OCI-LY7 (cell line): Measurements from ENCODE around the gene NAGS. TPM values are rescaled to one million over a fixed set of nuclear protein-coding genes. Genes with fewer than 3 reads are reported as not detected.

Source experiments
- BruUV-seq: library from RNA; stranded (reverse); fragments of 400-500 nt; replicated peaks from 2 replicates; lab custom pipeline; 2021; lab: Mats Ljungman, UMichigan
- CTCF ChIA-PET: fragments of 300-600 bp; sonication (Branson Sonifier 250); formaldehyde crosslinking; loops from one replicate; lab custom pipeline; 2022; ENCODE audit warnings: antibody characterized with exemption; ENCODE audit not compliant: unreplicated experiment; lab: Charles Lee
- POLR2A ChIA-PET: fragments of 300-600 bp; sonication (Branson Sonifier 250); formaldehyde crosslinking; loops from one replicate; lab custom pipeline; 2022; ENCODE audit warnings: antibody characterized with exemption; lab: Charles Lee
- DNase-seq: peaks from one replicate; pipeline ENCODE4 v3.0.0-alpha.2; 2015; ENCODE audit warnings: low spot score
- H2AFZ ChIP-seq: fragments of 200-600 bp; sonication (generic), shearing (Covaris generic); 2 replicates; pipeline ENCODE4 v1.6.1; 2014; ENCODE audit warnings: mild to moderate bottlenecking, antibody characterized with exemption, low read length, moderate library complexity
- H3K27ac ChIP-seq: fragments of 200-600 bp; sonication (generic); 2 replicates; pipeline ENCODE4 v1.5.1; 2014; ENCODE audit warnings: mixed run types, low read depth, mild to moderate bottlenecking, moderate library complexity, low read length, inconsistent platforms; ENCODE audit not compliant: poor library complexity, severe bottlenecking
- H3K36me3 ChIP-seq: fragments of 200-600 bp; sonication (generic); 2 replicates; pipeline ENCODE4 v1.6.1; 2014; ENCODE audit warnings: mild to moderate bottlenecking, antibody characterized with exemption, low read length, moderate library complexity, mixed read lengths; ENCODE audit not compliant: insufficient read depth
- H3K4me1 ChIP-seq: fragments of 200-600 bp; sonication (generic); 2 replicates; pipeline ENCODE4 v1.5.1; 2014; ENCODE audit warnings: mild to moderate bottlenecking, low read length; ENCODE audit not compliant: insufficient read depth, poor library complexity, severe bottlenecking
- H3K4me2 ChIP-seq: fragments of 200-600 bp; sonication (generic); 2 replicates; pipeline ENCODE4 v1.6.1; 2014; ENCODE audit warnings: mild to moderate bottlenecking, low read length
- H3K4me3 ChIP-seq: fragments of 200-600 bp; sonication (generic); 2 replicates; pipeline ENCODE4 v1.5.1; 2014; ENCODE audit warnings: mild to moderate bottlenecking, low read depth, low read length; ENCODE audit not compliant: poor library complexity, severe bottlenecking
- H3K79me2 ChIP-seq: fragments of 200-600 bp; sonication (generic); 2 replicates; pipeline ENCODE4 v1.6.1; 2016; ENCODE audit warnings: low read depth, mild to moderate bottlenecking, low read length, moderate library complexity, mixed read lengths; ENCODE audit not compliant: insufficient read depth
- H3K9me2 ChIP-seq: fragments of 200-600 bp; sonication (generic); 2 replicates; pipeline ENCODE4 v1.6.1; 2016; ENCODE audit warnings: mild to moderate bottlenecking, low read length, mixed read lengths; ENCODE audit not compliant: insufficient read depth
- H3K9me3 ChIP-seq: fragments of 200-600 bp; sonication (generic); 2 replicates; pipeline ENCODE4 v1.6.1; 2014; ENCODE audit warnings: mild to moderate bottlenecking, mixed run types, low read length, mixed read lengths
- H4K20me1 ChIP-seq: fragments of 200-600 bp; sonication (generic); 2 replicates; pipeline ENCODE4 v1.6.1; 2014; ENCODE audit warnings: mild to moderate bottlenecking, antibody characterized with exemption, low read length, moderate library complexity, mixed read lengths; ENCODE audit not compliant: insufficient read depth
- CTCF ChIP-seq: fragments of 200-600 bp; sonication (generic); conservative IDR thresholded peaks from 2 replicates; pipeline ENCODE4 v1.5.1; 2014; ENCODE audit warnings: mild to moderate bottlenecking, antibody characterized with exemption, low read length, moderate library complexity, mixed read lengths
- EZH2phosphoT487 ChIP-seq: fragments of 200-600 bp; sonication (generic); IDR thresholded peaks from 2 replicates; pipeline ENCODE4 v1.6.1; 2018; ENCODE audit warnings: low read depth, borderline replicate concordance, mild to moderate bottlenecking, mixed run types, antibody characterized with exemption, low read length, moderate library complexity, mixed read lengths
- intact Hi-C: fragments of 100-400 bp; cut with micrococcal nuclease; formaldehyde crosslinking; loops from one replicate; pipeline ENCODE4 v1.10.0; 2022; ENCODE audit not compliant: unreplicated experiment
- total RNA-seq, 2 experiments: library from RNA; depleted of rRNA in 1 of 2; stranded (reverse); fragments of >200 nt in 1 of 2; shearing (Covaris generic) in 1 of 2; gene quantifications; 2 replicates each; pipeline ENCODE4 v1.2.3, GENCODE V29; 2014 to 2022

Gene NAGS
- total RNA-seq, 2 experiments from 2014 or later = 0.32 to 1.5 TPM

GRCh38 chr17:44022246-44022645, 17.8 kb downstream of the NAGS start:
- no peaks in the 10 kb centered on the region for H3K9me2 ChIP-seq
- H3K9me3 ChIP-seq = no peaks in the 10 kb centered on the region
- DNase-seq = no peak
- POLR2A ChIA-PET = no interaction called here
- CTCF ChIA-PET = no interaction called here
- TF ChIP-seq EZH2phosphoT487 (no peak), CTCF (no peak)
- no peak overlapping the region for H3K4me3 ChIP-seq
- H3K4me2 ChIP-seq = no peak overlapping the region
- H4K20me1 ChIP-seq = no peaks in the 10 kb centered on the region
- H3K36me3 ChIP-seq = 0 out of 2 replicates have a peak, but pooled peaks cover 4% of the 10 kb centered on the region
- no peak overlapping the region for H3K27ac ChIP-seq
- intact Hi-C loops = no loop called here
- no peaks in the 10 kb centered on the region for H3K4me1 ChIP-seq
- BruUV-seq = no TSS peak
- H2AFZ ChIP-seq = no peak overlapping the region
- H3K79me2 ChIP-seq = no peaks in the 10 kb centered on the region

DNA sequence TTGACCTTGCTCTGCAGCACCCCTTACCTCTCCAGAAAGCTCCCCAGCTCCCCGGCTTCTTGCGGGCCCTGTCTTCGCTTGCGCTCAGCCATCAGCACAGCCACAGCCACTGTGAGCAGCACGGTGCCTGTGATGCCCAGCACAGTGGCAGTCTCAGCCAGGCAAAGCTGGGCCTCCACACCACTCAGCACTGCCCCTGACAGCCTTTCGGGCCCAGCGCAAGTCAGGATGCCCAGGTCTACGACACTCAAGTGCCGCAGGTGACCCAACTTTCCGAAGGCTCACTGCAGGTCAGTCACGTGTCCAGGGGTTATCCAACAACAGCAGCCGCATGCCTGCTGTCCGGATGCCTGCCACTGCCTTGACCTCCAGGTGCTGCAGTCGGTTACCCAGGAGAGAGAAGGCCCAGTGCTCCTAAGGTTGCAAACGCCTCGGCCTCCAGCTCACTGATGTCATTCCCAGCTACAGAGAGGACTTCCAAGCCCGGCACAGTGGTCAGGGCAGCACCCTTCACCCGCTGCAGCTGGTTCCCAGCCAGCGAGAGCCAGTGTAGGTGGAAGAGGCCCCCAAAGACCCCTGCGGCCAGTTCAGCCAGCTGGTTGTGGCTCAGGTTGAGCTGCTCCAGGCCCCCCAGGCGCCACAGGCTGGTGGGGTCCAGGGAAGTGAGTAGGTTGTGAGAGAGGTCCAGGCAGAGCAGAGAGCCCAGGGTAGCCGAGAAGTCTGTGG, 19.3 kb downstream of the NAGS start:
- Histone ChIP-seq H3K79me2 (no peaks in the 10 kb centered on the region), H3K9me3 (no peaks in the 10 kb centered on the region), H3K4me1 (no peaks in the 10 kb centered on the region), H2AFZ (no peak overlapping the region), H3K36me3 (peaks cover 13% of the 10 kb centered on the region; the same call in 1 of the 2 replicates), H3K4me2 (no peak overlapping the region), H3K4me3 (no peak overlapping the region), H3K9me2 (no peaks in the 10 kb centered on the region), H3K27ac (no peak overlapping the region), H4K20me1 (no peaks in the 10 kb centered on the region)
- POLR2A ChIA-PET = no interaction called here
- intact Hi-C loops = no loop called here
- BruUV-seq = no TSS peak
- DNase-seq = no peak
- TF ChIP-seq EZH2phosphoT487 = no peak
- TF ChIP-seq CTCF = no peak
- CTCF ChIA-PET = no interaction called here

DNA sequence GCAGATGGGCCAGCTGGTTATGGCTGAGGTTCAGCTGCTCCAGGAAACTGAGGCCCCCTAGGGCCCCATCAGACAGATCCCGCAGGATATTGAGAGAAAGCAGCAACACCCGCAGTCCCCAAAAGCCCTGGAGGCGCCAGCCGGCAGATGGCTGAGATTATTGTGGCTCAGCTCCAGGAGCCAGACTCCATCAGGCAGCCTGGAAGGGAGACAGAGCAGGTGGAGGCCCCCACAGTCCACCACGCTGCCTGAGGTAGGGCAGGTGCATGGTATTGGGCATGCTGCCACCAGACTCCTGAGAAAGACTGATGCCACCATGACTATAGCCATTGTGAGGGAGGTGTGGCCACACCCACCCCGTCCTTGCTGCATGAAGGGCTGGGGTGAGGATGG, 19.8 kb downstream of the NAGS start:
- H4K20me1 ChIP-seq = no peaks in the 10 kb centered on the region
- no peak for DNase-seq
- ChIA-PET POLR2A (no interaction called here), CTCF (no interaction called here)
- no peak overlapping the region for H3K27ac ChIP-seq
- no peak overlapping the region for H3K4me2 ChIP-seq
- no peaks in the 10 kb centered on the region for H3K4me1 ChIP-seq
- intact Hi-C loops = no loop called here
- peaks cover 13% of the 10 kb centered on the region for H3K36me3 ChIP-seq
- H3K4me3 ChIP-seq = no peak overlapping the region
- no peaks in the 10 kb centered on the region for H3K9me2 ChIP-seq
- H3K79me2 ChIP-seq = no peaks in the 10 kb centered on the region
- no peak overlapping the region for H2AFZ ChIP-seq
- BruUV-seq = no TSS peak
- H3K9me3 ChIP-seq = no peaks in the 10 kb centered on the region
- TF ChIP-seq EZH2phosphoT487 (no peak), CTCF (no peak)
